ENCODE data around the gene PLCH1. TPM values are rescaled to one million over a fixed set of nuclear protein-coding genes. Genes with fewer than 3 reads are reported as not detected.

The PLCH1 gene
- total RNA-seq, 1 experiment from 2014 or later, result 8.9 TPM

- ATAC-seq, result peak; percentile 38
- Mint-ChIP-seq H3K36me3 (no peaks in the 10 kb centered on the region), H3K4me3 (no peak overlapping the region), H3K4me1 (peaks cover 35% of the 10 kb centered on the region), H3K9me3 (no peaks in the 10 kb centered on the region), H3K27ac (no peak overlapping the region), H3K27me3 (ENCODE audit: low read depth) (no peaks in the 10 kb centered on the region)
- no peak for TF ChIP-seq USF2 (CRISPR knock-in tag; IDR thresholded peaks at IDR 0.05)
- peak; percentile 36; the same call in 1 of the 2 replicates for TF ChIP-seq CTCF (IDR thresholded peaks at IDR 0.05)
- CTCF ChIA-PET, result no interaction called here
- POLR2A ChIA-PET, result no interaction called here
- no peak for DNase-seq (ENCODE audit: low spot score)
Observed at GRCh38 chr3:155753038-155753639, 8.3 kb upstream of the PLCH1 start.

DNA sequence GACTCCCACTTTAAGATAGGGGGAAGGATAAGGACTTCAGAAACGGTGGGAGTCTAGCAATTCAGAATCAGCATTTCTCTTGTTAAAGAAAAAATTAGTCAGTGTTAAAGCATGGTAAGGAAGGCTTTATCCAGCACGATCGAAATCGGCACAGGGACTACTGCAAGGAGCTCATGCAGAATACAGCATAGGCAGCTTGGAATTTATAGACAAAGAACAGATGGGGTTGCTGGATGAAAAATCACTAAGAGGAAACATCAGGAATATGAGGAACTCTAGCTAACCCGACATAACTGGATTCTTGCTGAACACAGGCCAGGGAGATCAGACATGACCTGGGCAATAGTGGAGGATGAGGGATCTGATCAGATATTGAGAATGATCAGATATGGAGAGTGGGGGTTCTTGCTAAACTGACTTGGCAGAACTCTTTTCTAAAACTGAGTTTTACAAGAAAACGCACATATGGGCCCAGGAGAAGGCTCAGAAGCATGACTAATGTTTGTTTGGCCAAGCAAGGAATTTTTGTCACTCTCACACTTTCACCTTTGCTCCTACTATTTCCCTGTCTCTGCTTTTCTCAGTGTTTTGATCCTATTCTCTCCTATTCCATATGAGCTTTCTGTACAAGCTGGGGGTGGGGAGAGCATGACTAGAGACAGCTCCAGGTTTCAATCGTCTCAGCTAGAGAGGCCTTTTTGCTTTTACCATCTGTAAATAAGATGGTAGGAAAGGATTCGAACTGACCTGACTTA, 3.9 kb upstream of the PLCH1 start:
- H3K9me3 Mint-ChIP-seq, result no peaks in the 10 kb centered on the region
- DNase-seq (ENCODE audit: low spot score) (no peak), ATAC-seq (no peak)
- H3K4me1 Mint-ChIP-seq, result peaks cover 62% of the 10 kb centered on the region
- ChIA-PET POLR2A (no interaction called here), CTCF (interaction anchor here (0.6 to 3.5 kb wide), 2 partner anchors 57 to 391 kb away, joined by 3 to 21 read pairs; partner anchors contain the start of gene C3orf33)
- no peaks in the 10 kb centered on the region for H3K27me3 Mint-ChIP-seq (ENCODE audit: low read depth)
- no peak for TF ChIP-seq USF2 (CRISPR knock-in tag; IDR thresholded peaks at IDR 0.05)
- TF ChIP-seq TEAD4 (CRISPR knock-in tag; IDR thresholded peaks at IDR 0.05), result no peak
- TF ChIP-seq, protein P1, sequence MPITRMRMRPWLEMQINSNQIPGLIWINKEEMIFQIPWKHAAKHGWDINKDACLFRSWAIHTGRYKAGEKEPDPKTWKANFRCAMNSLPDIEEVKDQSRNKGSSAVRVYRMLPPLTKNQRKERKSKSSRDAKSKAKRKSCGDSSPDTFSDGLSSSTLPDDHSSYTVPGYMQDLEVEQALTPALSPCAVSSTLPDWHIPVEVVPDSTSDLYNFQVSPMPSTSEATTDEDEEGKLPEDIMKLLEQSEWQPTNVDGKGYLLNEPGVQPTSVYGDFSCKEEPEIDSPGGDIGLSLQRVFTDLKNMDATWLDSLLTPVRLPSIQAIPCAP (CRISPR knock-in tag; IDR thresholded peaks at IDR 0.05), result no peak
- TF ChIP-seq HMGA2 (CRISPR knock-in tag; IDR thresholded peaks at IDR 0.05), result no peak
- TF ChIP-seq SMAD4 (CRISPR knock-in tag; IDR thresholded peaks at IDR 0.05), result no peak
- no peak for TF ChIP-seq ZNF423 (CRISPR knock-in tag; IDR thresholded peaks at IDR 0.05)
- no peak for TF ChIP-seq ZNF671 (CRISPR knock-in tag; IDR thresholded peaks at IDR 0.05)
- H3K36me3 Mint-ChIP-seq, result no peaks in the 10 kb centered on the region
- no peak overlapping the region for H3K4me3 Mint-ChIP-seq
- H3K27ac Mint-ChIP-seq, result no peak overlapping the region; the same call in 1 of the 2 replicates

- Mint-ChIP-seq H3K9me3 (no peaks in the 10 kb centered on the region), H3K4me1 (peaks cover 67% of the 10 kb centered on the region), H3K27me3 (ENCODE audit: low read depth) (no peaks in the 10 kb centered on the region), H3K27ac (no peak overlapping the region), H3K4me3 (peak overlapping the region; percentile 71), H3K36me3 (no peaks in the 10 kb centered on the region)
- ChIA-PET CTCF (interaction anchor here (0.6 to 3.5 kb wide), 3 partner anchors 58 to 196 kb away, joined by 3 to 21 read pairs (median 5); partner anchors contain the start of gene C3orf33), POLR2A (no interaction called here)
- DNase-seq (ENCODE audit: low spot score) (no peak), ATAC-seq (no peak)
- TF ChIP-seq FOXP1 (CRISPR knock-in tag; IDR thresholded peaks at IDR 0.05; ENCODE audit: borderline replicate concordance) (no peak), USF2 (CRISPR knock-in tag; IDR thresholded peaks at IDR 0.05) (no peak)
Observed at GRCh38 chr3:155747946-155748290, 3.0 kb upstream of the PLCH1 start.

DNA sequence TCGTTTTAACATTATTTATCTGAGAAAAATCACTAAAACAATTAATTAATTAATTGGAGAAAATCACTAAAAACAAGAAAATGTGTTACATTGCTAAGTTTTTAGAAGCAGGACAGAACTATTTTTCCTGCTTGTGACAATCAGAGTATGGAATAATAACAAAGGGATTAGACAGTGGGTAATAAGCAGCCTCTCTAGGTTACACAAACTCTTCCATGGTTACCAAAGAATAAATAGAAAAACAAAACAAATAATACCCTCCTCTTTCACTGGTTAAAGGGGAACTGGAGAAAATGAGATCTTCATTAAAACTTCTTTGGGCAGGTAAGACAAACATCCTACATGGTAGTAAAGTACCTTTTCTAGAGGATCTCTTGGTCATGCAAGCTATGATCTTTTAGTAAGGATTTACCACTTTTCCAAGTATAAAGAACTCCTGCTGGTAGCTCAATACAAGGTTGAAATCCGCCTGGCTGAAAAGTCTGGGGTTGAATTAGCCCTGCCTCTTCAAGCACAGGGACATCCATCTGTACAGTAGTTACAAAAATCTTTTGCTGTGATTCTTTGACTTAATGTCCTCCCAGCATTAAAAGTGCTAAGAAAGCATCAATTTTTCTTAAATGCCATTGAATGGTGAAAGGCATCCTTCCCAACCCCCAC, 2.5 kb upstream of the PLCH1 start:
- no peaks in the 10 kb centered on the region for H3K9me3 Mint-ChIP-seq
- no peak for ATAC-seq
- TF ChIP-seq SP1 (CRISPR knock-in tag; conservative IDR thresholded peaks at IDR 0.05) (no peak), SMAD4 (CRISPR knock-in tag; IDR thresholded peaks at IDR 0.05) (no peak), MYBL2 (CRISPR knock-in tag; IDR thresholded peaks at IDR 0.05) (no peak), ZNF121 (CRISPR knock-in tag; IDR thresholded peaks at IDR 0.05) (no peak), USF1 (CRISPR knock-in tag; IDR thresholded peaks at IDR 0.05) (no peak), E2F4 (CRISPR knock-in tag; IDR thresholded peaks at IDR 0.05; ENCODE audit: borderline replicate concordance, low read depth) (no peak), ZNF317 (CRISPR knock-in tag; IDR thresholded peaks at IDR 0.05; ENCODE audit: borderline replicate concordance, low read depth) (no peak), FOXP4 (CRISPR knock-in tag; IDR thresholded peaks at IDR 0.05) (no peak)

More for the DNA sequence above, 2.5 kb upstream of the PLCH1 start:
- H3K27me3 Mint-ChIP-seq (ENCODE audit: low read depth), result no peaks in the 10 kb centered on the region
- DNase-seq (ENCODE audit: low spot score), result no peak
- peak overlapping the region; percentile 71 for H3K4me3 Mint-ChIP-seq
- ChIA-PET POLR2A (no interaction called here), CTCF (interaction anchor here (0.6 to 3.5 kb wide), 5 partner anchors 28 to 236 kb away, joined by 3 to 21 read pairs (median 3); partner anchors contain the start of gene C3orf33)
- no peak overlapping the region for H3K27ac Mint-ChIP-seq
- no peaks in the 10 kb centered on the region for H3K36me3 Mint-ChIP-seq
- H3K4me1 Mint-ChIP-seq, result peaks cover 67% of the 10 kb centered on the region
